ENCODE measurements around the gene OLIG3.

GRCh38 chr6:137492289-137493217 lies 1.6 kb downstream of the OLIG3 start:
- TF ChIP-seq, protein P1, sequence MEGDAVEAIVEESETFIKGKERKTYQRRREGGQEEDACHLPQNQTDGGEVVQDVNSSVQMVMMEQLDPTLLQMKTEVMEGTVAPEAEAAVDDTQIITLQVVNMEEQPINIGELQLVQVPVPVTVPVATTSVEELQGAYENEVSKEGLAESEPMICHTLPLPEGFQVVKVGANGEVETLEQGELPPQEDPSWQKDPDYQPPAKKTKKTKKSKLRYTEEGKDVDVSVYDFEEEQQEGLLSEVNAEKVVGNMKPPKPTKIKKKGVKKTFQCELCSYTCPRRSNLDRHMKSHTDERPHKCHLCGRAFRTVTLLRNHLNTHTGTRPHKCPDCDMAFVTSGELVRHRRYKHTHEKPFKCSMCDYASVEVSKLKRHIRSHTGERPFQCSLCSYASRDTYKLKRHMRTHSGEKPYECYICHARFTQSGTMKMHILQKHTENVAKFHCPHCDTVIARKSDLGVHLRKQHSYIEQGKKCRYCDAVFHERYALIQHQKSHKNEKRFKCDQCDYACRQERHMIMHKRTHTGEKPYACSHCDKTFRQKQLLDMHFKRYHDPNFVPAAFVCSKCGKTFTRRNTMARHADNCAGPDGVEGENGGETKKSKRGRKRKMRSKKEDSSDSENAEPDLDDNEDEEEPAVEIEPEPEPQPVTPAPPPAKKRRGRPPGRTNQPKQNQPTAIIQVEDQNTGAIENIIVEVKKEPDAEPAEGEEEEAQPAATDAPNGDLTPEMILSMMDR (IDR thresholded peaks at IDR 0.05): no peak
- no peak for TF ChIP-seq POLR2A (IDR thresholded peaks at IDR 0.05)
- no peak for TF ChIP-seq EP300 (IDR thresholded peaks at IDR 0.05)

Data from ovary (tissue), 3 donors.